Pancreas (tissue), 10 donors: ENCODE measurements around the gene PTPMT1. TPM values are rescaled to one million over a fixed set of nuclear protein-coding genes. Genes with fewer than 3 reads are reported as not detected.
"Not testable (repeated sequence)": the region's sequence is repeated elsewhere in the genome, so short reads cannot be mapped to it uniquely, and the experiment has no call there.

Source experiments
- ATAC-seq, 4 donors: fragments of 200-7000 bp; cut with Tn5 transposase; one replicate each; pipeline versions ENCODE4 v1.8.0 to v1.9.1; 2020; ENCODE audit warnings: mild to moderate bottlenecking in 4 of 4, moderate library complexity in 4 of 4
- DNase-seq, 6 donors: peaks; one replicate each; pipeline ENCODE4 v3.0.0-alpha.2; 2020
- FAIRE-seq: peaks from 2 replicates; lab custom pipeline; 2012; peaks lifted over from hg19 to GRCh38; lab: Jason Lieb, UNC
- H3K27ac ChIP-seq, 4 donors: fragments of 200-600 bp; sonication (generic); 1 replicate in 3 of 4; 2 replicates in 1 of 4; pipeline versions ENCODE4 v1.5.0 to v1.8.0; 2020
- H3K27me3 ChIP-seq, 4 donors: fragments of 200-600 bp; one replicate each; pipeline ENCODE4 v1.8.0; 2021
- H3K36me3 ChIP-seq, 3 donors: fragments of 200-600 bp; sonication (generic) in 1 of 3; one replicate each; pipeline versions ENCODE4 v1.5.0 to v1.8.0; 2020 to 2021
- H3K4me1 ChIP-seq, 3 donors: fragments of 200-600 bp; one replicate each; pipeline ENCODE4 v1.8.0; 2021
- H3K4me3 ChIP-seq, 4 donors: fragments of 200-600 bp; sonication (generic) in 2 of 4; one replicate each; pipeline versions ENCODE4 v1.5.0 to v1.8.0; 2020 to 2021
- H3K9me3 ChIP-seq, 4 donors: fragments of 200-600 bp; one replicate each; pipeline ENCODE4 v1.8.0; 2021
- WGBS, 2 donors: extraction: QIAGEN DNeasy Blood & Tissue Kit; methylation state at CpG; one replicate each; pipeline ENCODE4 v1.1.7; 2013; 5-methylcytosine and 5-hydroxymethylcytosine counted together
- intact Hi-C, 3 donors: fragments of 100-400 bp; cut with DNase I; formaldehyde crosslinking; loops; one replicate each; pipeline versions ENCODE4 v1.11.1 to v1.14.2; 2022
- polyA plus RNA-seq, 2 donors: library from polyadenylated mRNA; stranded (reverse); fragments of 200-250 nt; gene quantifications; one replicate each; pipeline ENCODE4 v1.2.3, GENCODE V29; 2013
- total RNA-seq, 6 donors: library from RNA; stranded (reverse); fragmentation: NEBNext Ultra II Directional in 4 of 6; extraction: Animal tissue kit (Norgen Biotek cat#: 25700) in 4 of 6; gene quantifications; one replicate each; pipeline versions ENCODE4 v1.2.1 to v1.2.4, GENCODE V29; 2021 to 2023
- TF ChIP-seq, protein P1 (sequence below), 4 donors: fragments of 200-600 bp; sonication (generic) in 3 of 4; IDR thresholded peaks; one replicate each; pipeline versions ENCODE4 v1.5.0 to v1.8.0; 2021; ENCODE audit warnings: antibody characterized with exemption in 4 of 4
- donor health status: healthy with polysubstance abuse.
- donor health status: DM: no; HTN: no; CAD: no; lungs with moderate emphysema.
- donor health status: DM: no; HTN: no; CAD: no.
- donor health status: control.
- donor health status: control.
- donor health status: Bipolar disorder and iron deficiency.
- donor health status: DM: yes; HTN: yes; CAD: no.
- donor health status: DM: no; HTN: no; CAD: no.
- donor health status: DM: no; HTN: no; CAD: no.
- donor health status: DM: yes; HTN: yes; CAD: no.

The PTPMT1 gene
- total and polyA plus RNA-seq, 8 donors, result 15.7 to 34.3 (median 21.4) TPM

DNA sequence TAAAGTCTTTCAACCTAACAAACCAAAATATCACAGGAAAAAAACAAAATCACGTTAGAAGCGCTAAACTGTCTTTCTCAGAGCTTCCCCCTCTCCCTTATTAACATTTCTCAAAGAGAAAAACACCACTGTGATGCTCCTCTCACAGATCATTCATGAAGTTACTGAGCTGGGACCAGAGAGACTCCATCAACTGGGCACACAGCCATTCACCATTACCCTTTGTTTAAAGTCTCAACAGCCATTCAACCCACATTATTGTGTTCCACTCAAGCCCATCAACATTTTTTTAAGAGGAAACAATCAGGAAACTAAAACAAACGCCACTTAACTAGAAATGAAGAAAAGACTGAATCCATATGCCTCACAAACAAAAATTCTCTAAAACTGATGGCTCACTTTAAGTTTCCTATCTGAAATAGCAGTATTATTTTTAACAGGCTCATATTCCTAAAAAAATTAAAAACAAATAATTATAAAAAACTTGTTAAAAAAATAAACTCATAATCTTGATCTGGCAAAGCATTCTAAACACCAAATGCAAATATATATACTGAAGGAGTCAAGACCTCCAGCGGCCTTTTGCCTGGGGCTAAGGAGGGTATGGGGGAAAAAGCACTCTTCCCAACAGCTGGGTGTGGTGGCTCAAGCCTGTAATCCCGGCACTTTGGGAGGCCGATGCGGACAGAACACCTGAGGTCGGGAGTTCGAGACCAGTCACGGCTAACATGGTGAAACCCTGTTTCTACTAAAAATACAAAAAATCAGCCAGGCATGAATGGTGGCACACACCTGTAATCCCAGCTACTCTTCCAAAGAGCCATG is 26.4 kb upstream of the PTPMT1 start:
- H3K36me3 ChIP-seq, result no peaks in the 10 kb centered on the region
- no peaks in the 10 kb centered on the region for H3K9me3 ChIP-seq
- peaks cover 17 to 30% (median 22%) of the 10 kb centered on the region in 3 donors for H3K4me1 ChIP-seq
- FAIRE-seq, result no peak
- no peak overlapping the region for H3K4me3 ChIP-seq
- ATAC-seq, result no peak
- intact Hi-C loops, result no loop called here
- WGBS, 2 donors, result 63 to 67% methylated on average over 10 of the region's 10 CpGs
- DNase-seq, result no peak
- TF ChIP-seq, protein P1, sequence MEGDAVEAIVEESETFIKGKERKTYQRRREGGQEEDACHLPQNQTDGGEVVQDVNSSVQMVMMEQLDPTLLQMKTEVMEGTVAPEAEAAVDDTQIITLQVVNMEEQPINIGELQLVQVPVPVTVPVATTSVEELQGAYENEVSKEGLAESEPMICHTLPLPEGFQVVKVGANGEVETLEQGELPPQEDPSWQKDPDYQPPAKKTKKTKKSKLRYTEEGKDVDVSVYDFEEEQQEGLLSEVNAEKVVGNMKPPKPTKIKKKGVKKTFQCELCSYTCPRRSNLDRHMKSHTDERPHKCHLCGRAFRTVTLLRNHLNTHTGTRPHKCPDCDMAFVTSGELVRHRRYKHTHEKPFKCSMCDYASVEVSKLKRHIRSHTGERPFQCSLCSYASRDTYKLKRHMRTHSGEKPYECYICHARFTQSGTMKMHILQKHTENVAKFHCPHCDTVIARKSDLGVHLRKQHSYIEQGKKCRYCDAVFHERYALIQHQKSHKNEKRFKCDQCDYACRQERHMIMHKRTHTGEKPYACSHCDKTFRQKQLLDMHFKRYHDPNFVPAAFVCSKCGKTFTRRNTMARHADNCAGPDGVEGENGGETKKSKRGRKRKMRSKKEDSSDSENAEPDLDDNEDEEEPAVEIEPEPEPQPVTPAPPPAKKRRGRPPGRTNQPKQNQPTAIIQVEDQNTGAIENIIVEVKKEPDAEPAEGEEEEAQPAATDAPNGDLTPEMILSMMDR (IDR thresholded peaks at IDR 0.05), result no peak
- H3K27ac ChIP-seq, result no peak overlapping the region
- no peaks in the 10 kb centered on the region for H3K27me3 ChIP-seq

- FAIRE-seq (no peak), DNase-seq (peak in 2 of 6 donors; percentile 26 to 31)
Observed at GRCh38 chr11:47539681-47540039, 25.7 kb upstream of the PTPMT1 start.

DNA sequence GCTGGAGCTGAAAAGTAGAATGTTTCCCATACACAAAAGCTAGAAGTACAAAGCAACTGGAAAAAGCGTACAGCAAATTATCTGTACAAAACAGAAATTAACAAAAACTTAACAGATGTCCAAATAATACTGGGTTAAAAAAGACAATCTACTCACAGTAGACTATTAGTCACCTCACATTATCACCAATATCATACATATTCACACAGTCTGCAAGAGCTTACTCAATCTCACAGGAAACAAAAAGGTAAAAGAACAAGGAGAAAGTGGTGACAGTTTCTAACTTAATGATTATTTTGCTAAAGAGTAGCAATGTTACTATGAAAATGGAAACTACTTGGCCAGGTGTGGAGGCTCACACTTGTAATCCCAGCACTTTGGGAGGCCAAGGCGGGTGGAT is 24.3 kb upstream of the PTPMT1 start:
- H3K36me3 ChIP-seq, result no peaks in the 10 kb centered on the region
- H3K4me3 ChIP-seq, result no peak overlapping the region
- no peaks in the 10 kb centered on the region for H3K27me3 ChIP-seq
- WGBS, 2 donors, result 91 to 96% methylated on average over 2 of the region's 2 CpGs
- H3K9me3 ChIP-seq, result no peaks in the 10 kb centered on the region
- H3K27ac ChIP-seq, result no peak overlapping the region
- TF ChIP-seq, protein P1 (IDR thresholded peaks at IDR 0.05), result no peak
- ATAC-seq (peak in 1 of 4 donors; percentile 28), FAIRE-seq (no peak), DNase-seq (no peak)
- intact Hi-C loops, result no loop called here
- H3K4me1 ChIP-seq, result peaks cover 17 to 30% (median 22%) of the 10 kb centered on the region in 3 donors

More at GRCh38 chr11:47539681-47540039, 25.7 kb upstream of the PTPMT1 start:
- peak overlapping the region in 1 of 4 donors; percentile 29 for H3K27ac ChIP-seq
- H3K36me3 ChIP-seq, result no peaks in the 10 kb centered on the region
- no peaks in the 10 kb centered on the region for H3K27me3 ChIP-seq
- H3K9me3 ChIP-seq, result no peaks in the 10 kb centered on the region
- ATAC-seq, result peak; percentile 67 to 86 (median 76)
- WGBS, 2 donors, result 6 to 13% methylated on average over 2 of the region's 2 CpGs
- peaks cover 17 to 30% (median 22%) of the 10 kb centered on the region in 3 donors for H3K4me1 ChIP-seq
- intact Hi-C loops, result no loop called here
- H3K4me3 ChIP-seq, result no peak overlapping the region
- TF ChIP-seq, protein P1 (IDR thresholded peaks at IDR 0.05), result no peak

GRCh38 chr11:47545298-47545697 is 20.1 kb upstream of the PTPMT1 start:
- WGBS, 2 donors, result 95 to 99% methylated on average over 6 of the region's 6 CpGs
- Histone ChIP-seq H3K4me3 (no peak overlapping the region), H3K36me3 (no peaks in the 10 kb centered on the region), H3K4me1 (peaks cover 9 to 20% (median 10%) of the 10 kb centered on the region in 3 donors), H3K27me3 (no peaks in the 10 kb centered on the region), H3K9me3 (no peaks in the 10 kb centered on the region), H3K27ac (no peak overlapping the region)
- TF ChIP-seq, protein P1 (IDR thresholded peaks at IDR 0.05), result no peak
- no peak for DNase-seq
- no peak for FAIRE-seq
- no peak for ATAC-seq
- intact Hi-C loops, result no loop called here

DNA sequence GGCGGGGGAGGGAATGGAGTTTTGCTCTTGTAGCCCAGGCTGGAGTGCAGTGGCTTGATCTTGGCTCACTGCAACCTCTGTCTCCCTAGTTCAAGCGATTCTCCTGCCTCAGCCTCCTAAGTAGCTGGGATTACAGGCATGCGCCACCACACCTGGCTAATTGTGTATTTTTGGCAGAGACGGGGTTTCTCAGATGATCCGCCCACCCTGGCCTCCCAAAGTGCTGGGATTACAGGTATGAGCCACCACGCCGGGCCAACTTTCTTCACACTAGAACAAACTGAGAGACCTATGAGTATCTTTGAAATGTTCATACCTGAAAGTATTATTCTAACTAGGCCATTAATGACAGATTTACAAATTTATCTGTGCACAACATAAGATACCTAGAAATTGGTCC is 19.1 kb upstream of the PTPMT1 start:
- FAIRE-seq, H3K4me3 ChIP-seq, H3K36me3 ChIP-seq, H3K9me3 ChIP-seq, intact Hi-C loops, ATAC-seq, H3K27ac ChIP-seq, DNase-seq, H3K27me3 ChIP-seq: not testable (repeated sequence)
- H3K4me1 ChIP-seq, result peaks cover 11 to 20% (median 18%) of the 10 kb centered on the region in 3 donors
- 95 to 99% methylated on average over 7 of the region's 7 CpGs for WGBS, 2 donors
